VCaP (cell line): Measurements from ENCODE around the gene ARHGAP33.
"Not testable (repeated sequence)": the region's sequence is repeated elsewhere in the genome, so short reads cannot be mapped to it uniquely, and the experiment has no call there.

ENCODE experiments used
- H3K27ac ChIP-seq: fragments of 450-650 bp; 2 replicates; pipeline ENCODE4 v1.5.1; 2017
- CTCF ChIP-seq: fragments of 450-650 bp; conservative IDR thresholded peaks from 2 replicates; pipeline ENCODE4 v1.5.1; 2017; ENCODE audit warnings: mild to moderate bottlenecking, moderate library complexity

ARHGAP33 gene

DNA sequence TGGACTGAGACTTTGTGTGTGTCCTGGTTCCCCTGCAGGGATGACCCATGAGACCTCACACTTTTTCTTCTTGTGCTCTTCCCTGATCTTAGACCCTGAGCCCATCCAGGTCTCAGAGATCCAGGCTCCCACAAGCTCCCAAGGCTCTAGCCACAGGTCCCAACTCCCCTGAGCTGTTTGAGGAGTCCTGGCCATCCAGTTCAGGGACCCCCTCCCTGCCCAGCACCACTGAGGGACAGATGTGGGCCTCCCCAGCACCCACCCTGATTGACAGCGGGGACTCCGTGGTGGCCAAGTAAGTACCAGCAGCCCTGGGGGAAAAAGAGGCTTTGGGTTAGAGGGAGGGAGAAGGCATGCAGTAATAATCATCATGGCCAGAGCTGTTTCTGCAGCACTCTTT, 15.7 kb upstream of the ARHGAP33 start:
- H3K27ac ChIP-seq, result no peak overlapping the region
- no peak for TF ChIP-seq CTCF

DNA sequence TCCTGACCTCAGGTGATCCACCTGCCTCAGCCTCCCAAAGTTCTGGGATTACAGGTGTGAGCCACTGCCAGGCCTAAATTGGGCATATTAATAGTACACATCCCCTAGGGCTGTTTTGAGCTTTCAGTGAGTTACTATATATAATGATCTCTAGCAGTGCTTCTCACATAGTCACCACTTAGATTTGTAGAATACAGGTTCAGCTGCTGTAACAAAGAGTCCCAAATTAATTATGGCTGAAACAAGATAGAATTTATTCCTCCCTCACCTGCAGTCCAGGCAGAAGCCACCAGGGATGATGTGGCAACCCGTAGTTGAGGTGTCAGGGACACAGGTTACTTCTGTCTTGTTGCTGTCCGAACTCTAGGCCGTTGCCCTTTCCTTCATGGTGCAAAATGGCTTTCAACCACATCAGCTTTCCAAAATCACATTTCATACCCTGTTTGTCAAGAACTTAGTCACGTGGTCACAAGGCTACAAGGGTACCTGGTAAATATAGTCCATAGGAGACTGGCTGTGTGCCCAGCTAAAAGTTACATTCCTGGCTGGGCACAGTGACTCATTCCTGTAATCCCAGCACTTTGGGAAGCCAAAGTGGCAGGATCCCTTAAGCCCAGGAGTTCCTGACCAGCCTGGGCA, 14.5 kb upstream of the ARHGAP33 start:
- no peak for TF ChIP-seq CTCF
- H3K27ac ChIP-seq, result no peak overlapping the region

- H3K27ac ChIP-seq, result no peak overlapping the region
- TF ChIP-seq CTCF, result no peak
These were observed 10.7 kb upstream of the ARHGAP33 start for GRCh38 chr19:35764432-35765315.

GRCh38 chr19:35766571-35767104, 8.7 kb upstream of the ARHGAP33 start:
- TF ChIP-seq CTCF, result no peak
- no peak overlapping the region for H3K27ac ChIP-seq

DNA sequence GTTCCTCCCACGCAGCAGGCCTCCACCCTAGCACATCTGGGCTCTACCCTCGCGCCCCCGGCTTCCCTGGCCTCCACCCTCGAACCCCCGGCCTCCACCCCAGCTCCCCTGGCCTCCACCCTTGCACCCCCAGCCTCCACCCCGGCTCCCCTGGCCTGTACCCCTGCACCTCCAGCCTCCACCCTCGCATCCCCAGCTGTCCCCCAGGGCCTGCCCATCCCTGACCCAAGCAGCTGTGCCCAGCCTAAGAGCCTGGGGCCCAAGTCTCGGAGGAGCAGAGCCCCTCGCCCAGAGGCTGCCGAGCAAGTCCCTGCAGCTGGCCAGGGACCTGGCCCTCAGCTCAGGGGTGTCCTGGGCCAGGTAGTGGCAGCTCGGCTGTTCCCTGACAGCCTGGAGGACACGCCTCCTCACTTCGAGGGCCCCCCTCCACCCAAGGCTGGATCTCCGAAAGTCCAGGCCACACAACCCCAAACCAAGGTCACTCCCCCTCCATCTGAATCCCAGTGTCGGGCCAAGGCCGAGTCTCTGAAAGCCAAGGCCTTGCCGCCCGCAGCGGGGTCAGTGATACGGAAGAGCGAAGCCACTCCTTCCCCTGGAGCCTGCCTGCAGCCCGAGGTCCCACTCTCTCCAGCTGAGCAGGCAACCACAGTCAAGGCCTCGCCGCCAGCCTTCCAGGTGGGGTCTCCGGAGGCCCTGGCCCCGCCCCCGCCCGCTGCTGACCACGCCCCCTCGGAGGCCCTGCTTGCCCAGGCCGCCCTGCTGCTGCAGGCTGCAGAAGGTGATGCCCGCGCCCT, 7.9 kb upstream of the ARHGAP33 start:
- H3K27ac ChIP-seq, result no peak overlapping the region
- TF ChIP-seq CTCF, result no peak

GRCh38 chr19:35768082-35768421, 7.3 kb upstream of the ARHGAP33 start:
- TF ChIP-seq CTCF, result no peak
- no peak overlapping the region for H3K27ac ChIP-seq

GRCh38 chr19:35772362-35772761, 3.0 kb upstream of the ARHGAP33 start:
- H3K27ac ChIP-seq, result not testable (repeated sequence)
